ENCODE results near the gene EIF3D. TPM values are rescaled to one million over a fixed set of nuclear protein-coding genes. Genes with fewer than 3 reads are reported as not detected.
A peak's percentile ranks its signal among the peaks of the same experiment; 100 is the strongest.

EIF3D gene
- total and polyA plus RNA-seq, 2 of the 13 experiments (the other 11 are each of a cell fraction or from before 2014, with no cell fraction given) = 118 to 274 TPM

GRCh38 chr22:36506637-36507517, 22.1 kb downstream of the EIF3D start, which contains the start of gene FOXRED2 (continued):
- TF ChIP-seq HINFP (CRISPR knock-in tag; IDR thresholded peaks at IDR 0.05; ENCODE audit: low read depth) = peak; percentile 82
- TF ChIP-seq ZNF768 (CRISPR knock-in tag; IDR thresholded peaks at IDR 0.05) = peak; percentile 76
- peak; percentile 89; the same call in 1 of the 2 replicates for TF ChIP-seq DR1 (CRISPR knock-in tag; IDR thresholded peaks at IDR 0.05)
- TF ChIP-seq BRD4 (CRISPR knock-in tag; IDR thresholded peaks at IDR 0.05) = peak; percentile 75
- peak; percentile 95; the same call in 1 of the 2 replicates for TF ChIP-seq BATF2 (CRISPR knock-in tag; IDR thresholded peaks at IDR 0.05)
- peak; percentile 84; the same call in 1 of the 2 replicates for TF ChIP-seq ZNF225 (CRISPR knock-in tag; IDR thresholded peaks at IDR 0.05)
- TF ChIP-seq CBX1 (IDR thresholded peaks at IDR 0.05; ENCODE audit: low read depth) = no peak
- TF ChIP-seq ZNF574 (CRISPR knock-in tag; IDR thresholded peaks at IDR 0.05) = peak; percentile 91
- peak; percentile 93; the same call in 1 of the 2 replicates for TF ChIP-seq ZNF788 (CRISPR knock-in tag; IDR thresholded peaks at IDR 0.05; ENCODE audit: borderline replicate concordance)
- peak; percentile 98 for TF ChIP-seq ZNF235 (CRISPR knock-in tag; IDR thresholded peaks at IDR 0.05; ENCODE audit: borderline replicate concordance)
- peak; percentile 78 for TF ChIP-seq NFYB (CRISPR knock-in tag; IDR thresholded peaks at IDR 0.05)
- TF ChIP-seq CHCHD3 (CRISPR knock-in tag; IDR thresholded peaks at IDR 0.05) = peak; percentile 97
- TF ChIP-seq YEATS2 (CRISPR knock-in tag; IDR thresholded peaks at IDR 0.05; ENCODE audit: borderline replicate concordance) = peak; percentile 67; the same call in 1 of the 2 replicates
- TF ChIP-seq ZBTB21 (CRISPR knock-in tag; IDR thresholded peaks at IDR 0.05) = no peak
- no peak for TF ChIP-seq CHD4 (IDR thresholded peaks at IDR 0.05; ENCODE audit: borderline replicate concordance, low read length)
- TF ChIP-seq DRAP1 (CRISPR knock-in tag; IDR thresholded peaks at IDR 0.05) = peak; percentile 63
- peak; percentile 92 for TF ChIP-seq NRL (CRISPR knock-in tag; IDR thresholded peaks at IDR 0.05; ENCODE audit: borderline replicate concordance)
- TF ChIP-seq ZMAT3 (CRISPR knock-in tag; conservative IDR thresholded peaks at IDR 0.05) = peak; percentile 80; the same call in 1 of the 2 replicates
- no peak for TF ChIP-seq ARID3A (IDR thresholded peaks at IDR 0.05; ENCODE audit: low read depth, low read length)
- TF ChIP-seq ZNF510 (CRISPR knock-in tag; IDR thresholded peaks at IDR 0.05; ENCODE audit: low read depth) = peak; percentile 46; the same call in 1 of the 2 replicates
